HG03571 (cell line): ENCODE results near the gene ADGRL3.
"Not testable (repeated sequence)": the region's sequence is repeated elsewhere in the genome, so short reads cannot be mapped to it uniquely, and the experiment has no call there.

Source experiments
- ATAC-seq: cut with Tn5 transposase; IDR thresholded peaks from one replicate; pipeline ENCODE4 v1.9.1; 2021; ENCODE audit not compliant: unreplicated experiment

Gene ADGRL3

DNA sequence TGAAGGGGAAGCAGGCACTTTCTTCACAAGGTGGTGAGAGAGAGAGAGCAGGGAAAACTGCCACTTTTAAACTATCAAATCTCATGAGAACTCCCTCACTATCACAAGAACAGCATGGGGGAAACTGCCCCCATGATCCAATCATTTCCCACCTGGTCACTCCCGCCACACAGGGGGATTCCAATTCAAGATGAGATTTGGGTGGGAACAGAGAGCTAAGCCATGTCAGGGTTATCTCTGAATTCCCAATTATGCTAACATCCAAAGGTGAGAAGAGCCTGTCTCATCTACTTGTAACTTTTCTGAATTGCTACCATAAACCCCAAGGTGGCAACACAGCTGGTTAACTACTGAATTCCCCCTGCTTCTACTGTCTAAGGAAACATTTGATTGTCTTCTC, 758.5 kb downstream of the ADGRL3 start:
- ATAC-seq, result no peak

DNA sequence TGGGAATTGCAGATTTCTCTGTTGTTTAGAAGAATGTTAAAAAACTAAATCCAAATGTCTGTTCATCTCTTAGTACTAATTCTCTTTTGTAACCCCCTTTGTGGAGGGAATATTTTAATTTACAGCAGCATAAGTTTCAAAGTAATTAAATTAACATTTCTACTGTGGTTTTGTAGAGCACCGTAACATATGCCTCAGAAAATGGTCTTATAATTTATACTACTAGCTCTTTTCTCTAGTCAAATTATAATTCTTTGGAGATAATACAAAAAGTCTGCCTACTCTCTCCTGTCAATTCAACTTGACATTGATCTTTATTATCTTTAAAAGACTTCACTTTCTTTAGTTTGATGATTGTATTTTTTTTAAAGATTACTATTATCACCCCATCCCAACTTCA, 759.0 kb downstream of the ADGRL3 start:
- ATAC-seq, result no peak

DNA sequence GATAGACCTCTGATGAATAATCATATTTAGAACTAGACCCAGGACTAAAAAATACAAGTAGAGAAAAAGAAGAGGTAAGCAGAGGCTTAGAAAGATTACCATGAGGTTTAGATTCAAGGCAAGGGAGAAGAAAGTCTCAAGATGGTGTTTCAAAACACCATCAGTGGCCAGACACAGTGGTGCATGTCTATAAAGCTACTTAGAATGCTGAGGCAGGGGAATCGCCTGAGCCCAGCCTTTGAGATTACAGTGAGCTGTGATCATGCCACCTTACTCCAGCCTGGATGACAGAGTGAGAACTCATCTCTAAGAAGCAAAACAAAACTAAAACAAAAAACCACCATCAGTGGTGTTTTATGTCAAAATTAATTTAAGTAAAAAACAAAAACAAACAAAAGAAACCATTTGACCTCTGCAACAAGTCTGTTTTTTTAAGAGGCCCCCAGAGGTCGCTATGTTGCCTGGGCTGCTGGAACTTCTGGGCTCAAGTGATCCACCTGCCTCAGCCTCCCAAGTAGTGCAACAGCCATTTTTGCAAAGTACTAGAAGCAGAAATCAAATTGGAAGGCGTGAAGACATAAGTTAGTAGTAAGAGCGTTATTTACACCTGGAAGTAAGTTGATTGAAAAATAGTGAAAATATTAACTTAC, 784.3 kb downstream of the ADGRL3 start:
- ATAC-seq, result no peak

DNA sequence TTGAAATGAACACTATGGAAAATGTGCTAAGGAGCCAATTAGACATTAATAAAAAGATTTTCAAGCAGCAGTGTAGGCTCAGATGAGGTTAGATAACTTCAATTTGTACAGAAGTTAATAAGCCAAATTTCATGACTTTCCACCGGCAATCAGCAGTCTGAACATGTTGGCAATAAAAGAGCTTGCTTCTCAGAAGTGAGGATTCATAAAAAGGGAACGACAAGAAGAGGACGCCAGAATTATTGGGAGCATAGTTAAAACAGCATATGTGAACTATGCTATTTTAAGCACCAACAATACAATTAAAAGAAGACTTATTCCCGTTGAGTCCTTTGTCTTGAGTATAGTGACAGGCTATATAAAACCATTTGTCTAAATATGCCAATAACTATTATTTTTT, 785.3 kb downstream of the ADGRL3 start:
- no peak for ATAC-seq

DNA sequence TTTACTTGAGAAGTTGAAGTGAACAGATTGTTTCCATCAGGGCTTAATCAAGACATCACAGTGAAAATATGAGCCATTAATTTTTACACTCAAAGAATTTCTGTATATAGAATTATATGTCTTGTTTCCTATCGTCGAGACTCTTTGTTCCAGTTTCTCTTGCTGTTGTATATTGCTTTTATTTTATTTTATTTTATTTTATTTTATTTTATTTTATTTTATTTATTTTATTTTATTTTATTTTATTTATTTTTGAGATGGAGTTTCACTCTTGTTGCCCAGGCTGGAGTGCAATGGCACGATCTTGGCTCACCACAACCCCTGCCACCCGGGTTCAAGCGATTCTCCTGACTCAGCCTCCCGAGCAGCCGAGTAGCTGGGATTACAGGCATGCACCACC, 786.8 kb downstream of the ADGRL3 start:
- not testable (repeated sequence) for ATAC-seq

GRCh38 chr4:61992351-61992750, 792.2 kb downstream of the ADGRL3 start:
- ATAC-seq, result no peak

- no peak for ATAC-seq
These were observed 793.9 kb downstream of the ADGRL3 start for GRCh38 chr4:61994036-61994435.

GRCh38 chr4:61995717-61996340, 795.7 kb downstream of the ADGRL3 start:
- no peak for ATAC-seq

GRCh38 chr4:61996943-61997342, 796.8 kb downstream of the ADGRL3 start:
- no peak for ATAC-seq

- no peak for ATAC-seq
These were observed 797.7 kb downstream of the ADGRL3 start for GRCh38 chr4:61997831-61998230.

- ATAC-seq, result no peak
These were observed 803.6 kb downstream of the ADGRL3 start for GRCh38 chr4:62003695-62004094.

DNA sequence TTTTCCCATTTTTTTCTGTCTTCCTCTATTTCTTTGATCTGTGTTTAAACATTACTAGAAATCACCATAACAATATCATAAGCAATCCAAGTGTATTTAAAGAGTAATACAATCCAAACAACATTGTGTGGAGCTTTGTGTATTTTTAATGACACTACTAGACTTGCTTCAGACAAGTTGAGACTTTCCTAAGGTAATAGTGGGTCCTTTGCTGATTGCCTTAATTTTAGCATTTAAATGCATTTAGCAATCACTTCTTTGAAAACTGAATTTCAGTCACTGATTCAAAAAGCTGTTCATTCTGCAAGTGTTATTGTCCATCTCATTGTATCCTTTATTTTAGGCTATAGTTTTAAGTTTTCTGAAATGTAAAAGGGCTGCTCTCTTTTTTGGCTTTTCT, 804.8 kb downstream of the ADGRL3 start:
- ATAC-seq, result no peak

DNA sequence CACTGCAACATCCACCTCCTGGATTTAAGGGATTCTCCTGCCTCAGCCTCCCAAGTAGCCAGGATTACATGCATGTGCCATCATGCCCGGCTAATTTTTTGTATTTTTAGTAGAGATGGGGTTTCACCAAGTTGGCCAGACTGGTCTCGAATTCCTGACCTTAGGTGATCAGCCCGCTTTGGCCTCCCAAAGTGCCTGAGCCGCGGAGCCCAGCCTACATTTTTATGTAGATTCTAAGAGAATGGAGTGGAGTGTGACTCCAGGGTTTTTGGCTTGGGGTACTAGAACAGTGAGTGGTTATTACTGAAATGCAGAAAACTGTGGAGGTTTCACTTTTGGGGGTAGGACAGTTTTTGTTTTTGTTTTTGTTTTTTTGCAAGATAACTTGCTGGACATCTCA, 806.0 kb downstream of the ADGRL3 start:
- ATAC-seq, result no peak

GRCh38 chr4:62015043-62015739, 815.1 kb downstream of the ADGRL3 start:
- ATAC-seq, result no peak

DNA sequence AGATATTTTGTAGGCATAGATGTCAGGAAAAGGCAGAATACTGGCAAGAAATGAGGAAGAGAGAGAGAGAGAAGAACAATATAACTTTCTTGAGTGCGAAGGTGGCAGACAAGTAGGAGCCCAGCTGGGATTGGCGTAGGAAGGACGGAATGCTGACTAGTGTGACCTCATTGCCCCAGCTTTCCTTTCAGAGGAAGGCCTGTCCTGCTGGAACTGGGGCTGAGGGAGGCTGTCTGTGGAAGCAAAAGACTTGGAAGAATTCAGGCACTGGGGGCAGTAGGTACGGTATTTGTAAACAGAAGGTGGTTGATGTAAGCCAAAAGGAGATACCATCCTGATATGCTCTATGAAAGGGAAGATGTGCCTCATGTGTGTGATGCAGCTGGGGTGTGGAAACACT, 818.4 kb downstream of the ADGRL3 start:
- ATAC-seq, result no peak

- no peak for ATAC-seq
These were observed 823.5 kb downstream of the ADGRL3 start for GRCh38 chr4:62023633-62024032.

DNA sequence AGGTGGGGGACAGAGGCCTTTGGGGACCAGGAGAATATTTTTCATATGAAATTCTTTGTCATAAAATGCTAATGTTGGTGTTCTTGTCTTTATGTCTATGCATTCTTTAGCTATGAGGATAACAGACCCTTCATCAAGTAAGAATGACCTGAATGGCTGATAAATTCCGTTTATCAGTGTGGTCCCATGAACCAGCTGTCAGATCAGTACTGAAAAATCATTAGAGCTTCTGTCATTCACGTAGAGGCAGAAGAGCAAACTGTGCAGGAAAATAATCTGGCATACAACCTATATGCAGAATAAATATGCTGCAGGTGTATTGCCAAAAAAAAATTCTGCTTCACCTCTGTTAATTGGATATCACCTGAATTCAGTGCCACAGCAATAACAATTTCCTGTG, 828.6 kb downstream of the ADGRL3 start:
- ATAC-seq, result no peak

DNA sequence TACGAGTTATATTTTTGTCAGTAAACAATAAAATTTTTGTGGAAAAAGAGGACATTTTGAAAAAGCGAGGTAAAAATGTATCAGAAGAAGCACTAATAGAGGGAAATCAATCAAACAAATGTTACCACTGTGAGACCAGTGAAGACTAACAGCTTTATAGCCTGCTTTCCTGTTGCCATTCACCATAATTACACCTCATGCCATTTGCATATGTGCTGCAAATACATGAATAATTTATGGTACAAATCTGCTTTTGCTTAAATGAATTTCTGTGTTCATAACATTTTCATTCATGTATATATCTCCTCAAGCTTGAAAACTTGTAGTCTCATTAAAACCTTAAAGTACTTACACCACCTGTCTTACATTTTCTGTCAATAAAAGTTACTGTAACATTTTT, 830.8 kb downstream of the ADGRL3 start:
- no peak for ATAC-seq

GRCh38 chr4:62037571-62037970, 837.4 kb downstream of the ADGRL3 start:
- no peak for ATAC-seq

DNA sequence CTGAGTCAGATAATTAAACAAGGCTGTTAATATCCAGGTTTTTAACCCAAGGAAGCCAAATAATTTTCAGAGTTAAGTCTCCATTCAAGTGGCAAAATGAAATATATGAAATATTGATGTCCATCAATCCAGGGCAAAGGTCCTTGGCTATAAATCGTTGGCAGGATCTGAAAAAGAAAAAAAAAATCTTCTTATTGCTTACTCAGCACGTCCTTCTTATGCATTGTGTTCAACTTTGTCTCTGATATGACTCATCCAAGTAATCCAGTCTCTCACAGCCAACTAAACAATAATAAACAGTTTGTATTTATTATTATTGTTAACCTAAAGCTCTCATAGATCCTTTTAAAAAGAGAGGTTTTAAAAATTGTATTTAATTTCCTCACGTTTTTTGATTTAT, 851.2 kb downstream of the ADGRL3 start:
- no peak for ATAC-seq

GRCh38 chr4:62053974-62054373, 853.8 kb downstream of the ADGRL3 start:
- ATAC-seq, result no peak

- ATAC-seq, result no peak
These were observed 856.9 kb downstream of the ADGRL3 start for GRCh38 chr4:62057031-62057430.
